H1 (cell line): ENCODE data around the gene ELAVL1. TPM values are rescaled to one million over a fixed set of nuclear protein-coding genes. Genes with fewer than 3 reads are reported as not detected.
"Not testable (repeated sequence)": the region's sequence is repeated elsewhere in the genome, so short reads cannot be mapped to it uniquely, and the experiment has no call there.

ENCODE experiments used
- CTCF ChIA-PET: fragments of 300-600 bp; sonication (Branson Sonifier 250); formaldehyde crosslinking; loops from one replicate; lab custom pipeline; 2021; ENCODE audit not compliant: partially characterized antibody; lab: Charles Lee
- POLR2A ChIA-PET: fragments of 300-600 bp; sonication (Branson Sonifier 250); formaldehyde crosslinking; loops from one replicate; lab custom pipeline; 2021; ENCODE audit warnings: inconsistent platforms; ENCODE audit not compliant: partially characterized antibody; lab: Charles Lee
- DNase-seq, 2 experiments: peaks; one replicate each; pipeline versions ENCODE4 v3.0.0 to v3.0.0-alpha.2; 2010 to 2022; ENCODE audit warnings: low spot score in 2 of 2, low read depth in 1 of 2, mixed read lengths in 1 of 2
- FAIRE-seq: peaks from 2 replicates; lab custom pipeline; 2011; peaks lifted over from hg19 to GRCh38; lab: Jason Lieb, UNC
- H2AFZ ChIP-seq: 2 replicates; pipeline ENCODE4 v1.8.1; 2012; ENCODE audit warnings: low read length, inconsistent platforms
- H2AK5ac ChIP-seq: 2 replicates; pipeline ENCODE4 v1.6.1; 2013; ENCODE audit warnings: low read depth, low read length
- H2BK120ac ChIP-seq: replicated peaks from 2 replicates; pipeline ENCODE3; 2013; ENCODE audit warnings: low read depth, low read length, inconsistent platforms
- H2BK12ac ChIP-seq: 2 replicates; pipeline ENCODE4 v1.6.1; 2013; ENCODE audit warnings: low read depth, low read length
- H2BK15ac ChIP-seq: 2 replicates; pipeline ENCODE4 v1.6.1; 2013; ENCODE audit warnings: low read length
- H2BK20ac ChIP-seq: 2 replicates; pipeline ENCODE4 v1.6.1; 2013; ENCODE audit warnings: low read length
- H2BK5ac ChIP-seq: 2 replicates; pipeline ENCODE4 v1.6.1; 2013; ENCODE audit warnings: low read depth, low read length
- H3K14ac ChIP-seq: 2 replicates; pipeline ENCODE4 v1.6.1; 2013; ENCODE audit warnings: inconsistent platforms; ENCODE audit not compliant: insufficient read length
- H3K18ac ChIP-seq: 2 replicates; pipeline ENCODE4 v1.6.1; 2013; ENCODE audit warnings: low read length; ENCODE audit errors: extremely low read depth
- H3K23ac ChIP-seq: 2 replicates; pipeline ENCODE4 v1.6.1; 2013; ENCODE audit warnings: inconsistent platforms; ENCODE audit not compliant: insufficient read length
- H3K23me2 ChIP-seq: 2 replicates; pipeline ENCODE4 v1.6.1; 2013; ENCODE audit warnings: low read depth, low read length
- H3K27ac ChIP-seq: 2 replicates; pipeline ENCODE4 v1.6.1; 2011; ENCODE audit warnings: low read depth, low read length, inconsistent platforms
- H3K27me3 ChIP-seq, 4 experiments: replicated peaks in 1 of 4; 1 replicate in 1 of 4; 2 replicates in 3 of 4; pipeline versions ENCODE4 v1.6.1 to v1.8.1; 2011 to 2013; ENCODE audit warnings: low read length in 3 of 4, mild to moderate bottlenecking in 3 of 4, inconsistent platforms in 2 of 4, mixed read lengths in 2 of 4, moderate library complexity in 1 of 4; ENCODE audit not compliant: control insufficient read depth in 3 of 4, insufficient read depth in 3 of 4; ENCODE audit errors: extremely low read depth in 1 of 4
- H3K36me3 ChIP-seq, 4 experiments: 2 replicates each; pipeline versions ENCODE4 v1.6.1 to v1.8.1; 2011 to 2013; ENCODE audit warnings: mild to moderate bottlenecking in 4 of 4, low read length in 3 of 4, moderate library complexity in 2 of 4, control low read depth in 1 of 4, inconsistent platforms in 1 of 4; ENCODE audit not compliant: insufficient read depth in 4 of 4, control insufficient read depth in 2 of 4
- H3K4ac ChIP-seq: replicated peaks from 2 replicates; pipeline ENCODE3; 2013; ENCODE audit warnings: low read length, low read depth, mixed read lengths, inconsistent platforms; ENCODE audit not compliant: insufficient read length
- H3K4me1 ChIP-seq, 4 experiments: replicated peaks in 1 of 4; 1 replicate in 1 of 4; 2 replicates in 3 of 4; pipeline versions ENCODE4 v1.6.1 to v1.8.1; 2011 to 2013; ENCODE audit warnings: low read length in 3 of 4, inconsistent platforms in 2 of 4, mixed read lengths in 1 of 4; ENCODE audit not compliant: insufficient read depth in 4 of 4, control insufficient read depth in 3 of 4
- H3K4me2 ChIP-seq, 2 experiments: 2 replicates each; pipeline versions ENCODE4 v1.6.1 to v1.8.1; 2011 to 2013; ENCODE audit warnings: low read depth in 2 of 2, low read length in 2 of 2, control low read depth in 1 of 2, inconsistent platforms in 1 of 2, mild to moderate bottlenecking in 1 of 2; ENCODE audit not compliant: insufficient read depth in 1 of 2
- H3K4me3 ChIP-seq, 4 experiments: fragments of 200-600, 300-600 bp in 1 of 4; sonication (generic), shearing (Covaris generic), sonication (Bioruptor Twin) in 1 of 4; 2 replicates each; pipeline versions ENCODE4 v1.5.1 to v1.8.1; 2011 to 2016; ENCODE audit warnings: low read length in 4 of 4, low read depth in 3 of 4, control low read depth in 2 of 4, inconsistent platforms in 2 of 4, mild to moderate bottlenecking in 2 of 4, mixed read lengths in 1 of 4, moderate library complexity in 1 of 4; ENCODE audit not compliant: insufficient read depth in 2 of 4; ENCODE audit errors: extremely low read depth in 1 of 4
- H3K56ac ChIP-seq: replicated peaks from 2 replicates; pipeline ENCODE3; 2013; ENCODE audit warnings: low read depth, mild to moderate bottlenecking, mixed read lengths, low read length, inconsistent platforms; ENCODE audit not compliant: insufficient read length
- H3K79me1 ChIP-seq: 2 replicates; pipeline ENCODE4 v1.6.1; 2013; ENCODE audit warnings: low read depth, low read length, control low read depth
- H3K79me2 ChIP-seq, 2 experiments: 2 replicates each; pipeline versions ENCODE4 v1.6.1 to v1.8.1; 2012 to 2013; ENCODE audit warnings: low read length in 2 of 2, mild to moderate bottlenecking in 2 of 2, inconsistent platforms in 1 of 2; ENCODE audit not compliant: insufficient read depth in 2 of 2, control insufficient read depth in 1 of 2
- H3K9ac ChIP-seq, 4 experiments: replicated peaks in 1 of 4; 1 replicate in 1 of 4; 2 replicates in 3 of 4; pipeline versions ENCODE4 v1.6.1 to v1.8.1; 2011 to 2013; ENCODE audit warnings: low read depth in 3 of 4, low read length in 3 of 4, control low read depth in 2 of 4, mild to moderate bottlenecking in 2 of 4, moderate library complexity in 2 of 4, inconsistent platforms in 1 of 4; ENCODE audit errors: extremely low read depth in 1 of 4
- H3K9me3 ChIP-seq, 2 experiments: 2 replicates each; pipeline versions ENCODE4 v1.6.1 to v1.8.1; 2012 to 2013; ENCODE audit warnings: mild to moderate bottlenecking in 2 of 2, moderate library complexity in 2 of 2, control low read depth in 1 of 2, inconsistent platforms in 1 of 2, low read depth in 1 of 2, low read length in 1 of 2, mixed read lengths in 1 of 2; ENCODE audit not compliant: insufficient read depth in 2 of 2
- H4K20me1 ChIP-seq, 2 experiments: replicated peaks in 1 of 2; 2 replicates each; pipeline versions ENCODE3 to v1.8.1; 2011 to 2013; ENCODE audit warnings: inconsistent platforms in 2 of 2, low read length in 2 of 2, mild to moderate bottlenecking in 1 of 2; ENCODE audit not compliant: insufficient read depth in 2 of 2, control insufficient read depth in 1 of 2
- H4K5ac ChIP-seq: 2 replicates; pipeline ENCODE4 v1.6.1; 2013; ENCODE audit warnings: low read length, low read depth, mixed read lengths, inconsistent platforms; ENCODE audit not compliant: insufficient read length
- H4K8ac ChIP-seq: 2 replicates; pipeline ENCODE4 v1.8.0; 2013; ENCODE audit warnings: mild to moderate bottlenecking, moderate library complexity, low read length, inconsistent platforms; ENCODE audit not compliant: insufficient read depth; ENCODE audit errors: extremely low read depth
- H4K91ac ChIP-seq: replicated peaks from 2 replicates; pipeline ENCODE3; 2013; ENCODE audit warnings: low read length, mixed read lengths, inconsistent platforms; ENCODE audit not compliant: insufficient read length
- WGBS, 2 experiments: shearing (Covaris generic) in 1 of 2; methylation state at CpG; one replicate each; pipeline versions ENCODE4 v1.1.6 to v1.1.7; 2013 to 2015; ENCODE audit warnings: low lambda C conversion rate in 2 of 2, mixed read lengths in 2 of 2, inconsistent platforms in 1 of 2, low coverage in 1 of 2, missing lambda C conversion rate in 1 of 2; ENCODE audit not compliant: insufficient replicate concordance in 2 of 2, insufficient coverage in 1 of 2, insufficient read length in 1 of 2; ENCODE audit errors: extremely low coverage in 1 of 2, missing lambda C conversion rate in 1 of 2; 5-methylcytosine and 5-hydroxymethylcytosine counted together
- polyA plus RNA-seq, 7 experiments: library from polyadenylated mRNA; depleted of rRNA in 3 of 7; stranded (reverse) in 5 of 7; unstranded in 2 of 7; fragments of >200 nt in 5 of 7; fragments of 200-250 nt in 2 of 7; gene quantifications; 1 replicate in 5 of 7; 2 replicates in 1 of 7; 4 replicates in 1 of 7; pipeline versions ENCODE4 v1.2.1 to v1.2.3, GENCODE V29; 2011 to 2013; ENCODE audit warnings: missing spikeins in 2 of 7, mixed read lengths in 2 of 7
- total RNA-seq: library from RNA; stranded (reverse); fragmentation: NEBNext Ultra II Directional; extraction: Animal tissue kit (Norgen Biotek cat#: 25700); gene quantifications from 2 replicates; pipeline ENCODE4 v1.2.1, GENCODE V29; 2021

The ELAVL1 gene
- total and polyA plus RNA-seq, 2 of the 8 experiments (the other 6 are each of a cell fraction or from before 2014, with no cell fraction given), result 56.7 to 163 TPM

DNA sequence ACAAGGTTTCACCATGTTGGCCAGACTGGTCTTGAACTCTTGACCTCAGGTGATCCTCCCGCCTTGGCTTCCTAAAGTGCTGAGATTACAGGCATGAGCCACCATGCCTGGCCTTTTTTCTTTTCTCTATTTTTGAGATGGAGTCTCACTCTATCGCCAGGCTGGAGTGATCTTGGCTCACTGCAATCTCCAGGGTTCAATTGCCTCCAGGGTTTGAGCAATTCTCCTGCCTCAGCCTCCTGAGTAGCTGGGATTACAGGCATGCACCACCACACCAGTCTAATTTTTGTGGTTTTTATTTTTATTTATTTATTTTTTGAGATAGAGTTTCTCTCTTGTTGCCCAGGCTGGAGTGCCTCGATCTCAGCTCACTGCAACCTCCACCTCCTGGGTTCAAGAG is 18.8 kb upstream of the ELAVL1 start:
- H4K5ac ChIP-seq, H3K4me1 ChIP-seq, H3K4ac ChIP-seq, H3K9me3 ChIP-seq, POLR2A ChIA-PET, H3K27ac ChIP-seq, H3K4me3 ChIP-seq, H4K20me1 ChIP-seq, H3K79me2 ChIP-seq, H2BK120ac ChIP-seq, H3K9ac ChIP-seq, DNase-seq, H3K18ac ChIP-seq, FAIRE-seq, H3K14ac ChIP-seq, H3K23ac ChIP-seq, H3K4me2 ChIP-seq, H2BK20ac ChIP-seq, H2BK5ac ChIP-seq, H2BK15ac ChIP-seq, H3K27me3 ChIP-seq, H3K79me1 ChIP-seq, H3K23me2 ChIP-seq, H3K56ac ChIP-seq, H4K91ac ChIP-seq, H2AK5ac ChIP-seq, H2AFZ ChIP-seq, H2BK12ac ChIP-seq, H3K36me3 ChIP-seq, H4K8ac ChIP-seq: not testable (repeated sequence)
- CTCF ChIA-PET, result interaction anchor here (0.9 to 1.4 kb wide), 3 partner anchors 29 to 45 kb away, joined by 3 to 4 read pairs (median 3); partner anchors contain the start of gene CCL25
- WGBS, 2 experiments, result 91% methylated on average over 3 of the region's 3 CpGs; no CpG with 5 or more reads in 1 of the 2 experiments
